Neural progenitor cell (in vitro differentiated cells): Measurements from ENCODE around the gene HSD11B2. TPM values are rescaled to one million over a fixed set of nuclear protein-coding genes. Genes with fewer than 3 reads are reported as not detected.

Source experiments
- DNase-seq: peaks from one replicate; pipeline ENCODE4 v3.0.0-alpha.2; 2016; ENCODE audit warnings: low spot score
- H2AFZ ChIP-seq: fragments of 200-600 bp; sonication (generic); replicated peaks from 2 replicates; pipeline ENCODE4 v1.6.1; 2016; ENCODE audit warnings: antibody characterized with exemption
- H3F3A ChIP-seq: fragments of 200-600 bp; sonication (generic); 2 replicates; pipeline ENCODE4 v1.6.1; 2016; ENCODE audit warnings: antibody characterized with exemption, low read depth
- H3K27ac ChIP-seq: fragments of 200-600 bp; sonication (generic); 2 replicates; pipeline ENCODE4 v1.5.1; 2016; ENCODE audit warnings: mild to moderate bottlenecking
- H3K27me3 ChIP-seq: fragments of 200-600 bp; sonication (generic); 2 replicates; pipeline ENCODE4 v1.6.1; 2016; ENCODE audit warnings: mild to moderate bottlenecking, moderate library complexity
- H3K36me3 ChIP-seq: fragments of 200-600 bp; sonication (generic); 2 replicates; pipeline ENCODE4 v1.5.1; 2016
- H3K4me1 ChIP-seq: fragments of 200-600 bp; sonication (generic); 2 replicates; pipeline ENCODE4 v1.6.1; 2016; ENCODE audit warnings: mixed run types
- H3K4me2 ChIP-seq: fragments of 200-600 bp; sonication (generic); 2 replicates; pipeline ENCODE4 v1.6.1; 2016
- H3K4me3 ChIP-seq: fragments of 200-600 bp; sonication (generic); 2 replicates; pipeline ENCODE4 v1.5.1; 2016
- H3K79me2 ChIP-seq: fragments of 200-600 bp; sonication (generic); 2 replicates; pipeline ENCODE4 v1.6.1; 2016; ENCODE audit warnings: low read depth
- H3K9ac ChIP-seq: fragments of 200-600 bp; sonication (generic); 2 replicates; pipeline ENCODE4 v1.6.1; 2016
- H3K9me3 ChIP-seq: fragments of 200-600 bp; sonication (generic); 2 replicates; pipeline ENCODE4 v1.5.1; 2016; ENCODE audit warnings: low read depth
- H4K20me1 ChIP-seq: fragments of 200-600 bp; sonication (generic); 2 replicates; pipeline ENCODE4 v1.6.1; 2016; ENCODE audit warnings: low read depth
- H3K27ac Mint-ChIP-seq: 3 replicates; pipeline ENCODE4 v1.8.0; 2021; ENCODE audit warnings: mixed read lengths
- H3K27me3 Mint-ChIP-seq: 2 replicates; pipeline ENCODE4 v1.8.0; 2022; ENCODE audit warnings: low read depth, mild to moderate bottlenecking, inconsistent platforms, moderate library complexity, mixed read lengths; ENCODE audit not compliant: insufficient read depth
- H3K36me3 Mint-ChIP-seq: 3 replicates; pipeline ENCODE4 v1.8.0; 2021; ENCODE audit warnings: mixed read lengths
- H3K4me1 Mint-ChIP-seq: 3 replicates; pipeline ENCODE4 v1.8.0; 2021; ENCODE audit warnings: mixed read lengths
- H3K4me3 Mint-ChIP-seq: 3 replicates; pipeline ENCODE4 v1.8.0; 2021; ENCODE audit warnings: mild to moderate bottlenecking, moderate library complexity, mixed read lengths
- H3K9me3 Mint-ChIP-seq: 3 replicates; pipeline ENCODE4 v1.8.0; 2020; ENCODE audit warnings: mixed read lengths
- CTCF ChIP-seq: fragments of 200-600 bp; sonication (generic); IDR thresholded peaks from 2 replicates; pipeline ENCODE4 v1.5.1; 2017; ENCODE audit warnings: antibody characterized with exemption, mild to moderate bottlenecking
- EZH2 ChIP-seq: fragments of 200-600 bp; sonication (generic); IDR thresholded peaks from 2 replicates; pipeline ENCODE4 v1.6.1; 2017; ENCODE audit warnings: antibody characterized with exemption, mild to moderate bottlenecking, moderate library complexity
- EZH2phosphoT487 ChIP-seq: fragments of 200-600 bp; sonication (generic); IDR thresholded peaks from 2 replicates; pipeline ENCODE4 v1.6.1; 2017; ENCODE audit warnings: antibody characterized with exemption
- total RNA-seq: library from RNA; depleted of rRNA; stranded (reverse); fragments of >200 nt; gene quantifications from 2 replicates; pipeline ENCODE4 v1.2.3, GENCODE V29; 2015; ENCODE audit warnings: low replicate concordance

HSD11B2 gene
- total RNA-seq, 1 donor from 2014 or later = not detected

- TF ChIP-seq EZH2phosphoT487 (no peak), EZH2 (no peak), CTCF (no peak)
- Histone ChIP-seq H3K4me1 (no peaks in the 10 kb centered on the region), H3K4me3 (no peak overlapping the region), H3K9me3 (no peaks in the 10 kb centered on the region), H3K79me2 (no peaks in the 10 kb centered on the region), H3K4me2 (no peak overlapping the region), H3K9ac (no peak overlapping the region), H3F3A (no peaks in the 10 kb centered on the region), H4K20me1 (peaks cover 43% of the 10 kb centered on the region), H3K27ac (no peak overlapping the region), H3K36me3 (no peaks in the 10 kb centered on the region), H3K27me3 (no peaks in the 10 kb centered on the region), H2AFZ (no peak overlapping the region)
- no peaks in the 10 kb centered on the region for H3K9me3 Mint-ChIP-seq
- peaks cover 5% of the 10 kb centered on the region for H3K27me3 Mint-ChIP-seq
- peaks cover 19% of the 10 kb centered on the region for H3K4me1 Mint-ChIP-seq
- DNase-seq = no peak
- no peak overlapping the region for H3K4me3 Mint-ChIP-seq
- peaks cover 2% of the 10 kb centered on the region for H3K36me3 Mint-ChIP-seq
- H3K27ac Mint-ChIP-seq = no peak overlapping the region
Measured at GRCh38 chr16:67459066-67459860, 28.3 kb downstream of the HSD11B2 start.

GRCh38 chr16:67459861-67460150 lies 28.9 kb downstream of the HSD11B2 start:
- Histone ChIP-seq H2AFZ (no peak overlapping the region), H3K36me3 (no peaks in the 10 kb centered on the region), H3K4me1 (no peaks in the 10 kb centered on the region), H3K4me2 (no peak overlapping the region), H3K9me3 (no peaks in the 10 kb centered on the region), H3K4me3 (no peak overlapping the region), H4K20me1 (peaks cover 41% of the 10 kb centered on the region), H3F3A (no peaks in the 10 kb centered on the region), H3K27me3 (no peaks in the 10 kb centered on the region), H3K27ac (no peak overlapping the region), H3K9ac (no peak overlapping the region), H3K79me2 (no peaks in the 10 kb centered on the region)
- Mint-ChIP-seq H3K27ac (peak overlapping the region; percentile 29), H3K36me3 (peaks cover 2% of the 10 kb centered on the region), H3K4me3 (no peak overlapping the region), H3K27me3 (peaks cover 5% of the 10 kb centered on the region), H3K4me1 (peaks cover 15% of the 10 kb centered on the region), H3K9me3 (no peaks in the 10 kb centered on the region)
- DNase-seq = no peak
- TF ChIP-seq CTCF (no peak), EZH2 (no peak), EZH2phosphoT487 (no peak)

GRCh38 chr16:67460168-67460567 lies 29.2 kb downstream of the HSD11B2 start:
- no peaks in the 10 kb centered on the region for H3K36me3 ChIP-seq
- H3K9ac ChIP-seq = no peak overlapping the region
- Mint-ChIP-seq H3K36me3 (peaks cover 2% of the 10 kb centered on the region), H3K27me3 (peaks cover 5% of the 10 kb centered on the region), H3K9me3 (no peaks in the 10 kb centered on the region), H3K4me1 (peaks cover 14% of the 10 kb centered on the region), H3K4me3 (no peak overlapping the region), H3K27ac (peak overlapping the region; percentile 29)
- H3K9me3 ChIP-seq = no peaks in the 10 kb centered on the region
- DNase-seq = no peak
- no peak overlapping the region for H2AFZ ChIP-seq
- H3K27me3 ChIP-seq = no peaks in the 10 kb centered on the region
- H3K4me2 ChIP-seq = no peak overlapping the region
- no peaks in the 10 kb centered on the region for H3K79me2 ChIP-seq
- peaks cover 42% of the 10 kb centered on the region for H4K20me1 ChIP-seq
- H3K27ac ChIP-seq = no peak overlapping the region
- H3F3A ChIP-seq = no peaks in the 10 kb centered on the region
- no peak overlapping the region for H3K4me3 ChIP-seq
- TF ChIP-seq CTCF (no peak), EZH2 (no peak), EZH2phosphoT487 (no peak)
- H3K4me1 ChIP-seq = no peaks in the 10 kb centered on the region
